SU-DHL-6 (cell line): ENCODE measurements around the gene FIBCD1.

ENCODE experiments used
- H2AFZ ChIP-seq: fragments of 200-600 bp; sonication (generic); 2 replicates; pipeline ENCODE4 v1.6.1; 2014; ENCODE audit warnings: low read depth, mild to moderate bottlenecking, moderate library complexity, mixed read lengths, antibody characterized with exemption, low read length; ENCODE audit not compliant: severe bottlenecking
- H3F3A ChIP-seq: fragments of 200-600 bp; shearing (Covaris generic); 2 replicates; pipeline ENCODE4 v1.6.0; 2016; ENCODE audit warnings: antibody characterized with exemption, mild to moderate bottlenecking; ENCODE audit not compliant: insufficient read depth
- H3K27ac ChIP-seq: fragments of 200-600 bp; sonication (generic); 2 replicates; pipeline ENCODE4 v1.5.1; 2016; ENCODE audit warnings: low read depth, mild to moderate bottlenecking, low read length, moderate library complexity, mixed read lengths
- H3K27me3 ChIP-seq: fragments of 200-600 bp; sonication (generic), shearing (Covaris generic); 2 replicates; pipeline ENCODE4 v1.6.0; 2014; ENCODE audit warnings: mild to moderate bottlenecking, low read length
- H3K36me3 ChIP-seq: fragments of 200-600 bp; sonication (generic); 2 replicates; pipeline ENCODE4 v1.6.1; 2014; ENCODE audit warnings: mild to moderate bottlenecking, low read length, mixed read lengths
- H3K4me2 ChIP-seq: fragments of 300-600, 200-600 bp; shearing (Covaris generic), sonication (generic); 2 replicates; pipeline ENCODE4 v1.6.0; 2014; ENCODE audit warnings: low read length, low read depth, mild to moderate bottlenecking; ENCODE audit not compliant: poor library complexity, severe bottlenecking
- H3K4me3 ChIP-seq: fragments of 200-600 bp; sonication (generic); 2 replicates; pipeline ENCODE4 v1.5.1; 2014; ENCODE audit warnings: antibody characterized with exemption, low read length, mild to moderate bottlenecking, mixed read lengths; ENCODE audit not compliant: insufficient read depth, poor library complexity, severe bottlenecking
- H3K79me2 ChIP-seq: fragments of 200-600 bp; sonication (generic); 2 replicates; pipeline ENCODE4 v1.6.1; 2014; ENCODE audit warnings: mild to moderate bottlenecking, low read length, moderate library complexity; ENCODE audit not compliant: insufficient read depth
- H3K9ac ChIP-seq: fragments of 200-600 bp; sonication (generic); 2 replicates; pipeline ENCODE4 v1.7.0; 2014; ENCODE audit warnings: mild to moderate bottlenecking, low read length
- H3K9me2 ChIP-seq: fragments of 200-600 bp; sonication (generic); replicated peaks from 2 replicates; pipeline ENCODE4 v1.6.1; 2014; ENCODE audit warnings: low read length; ENCODE audit not compliant: insufficient read depth
- H3K9me3 ChIP-seq: fragments of 200-600 bp; sonication (generic); 2 replicates; pipeline ENCODE4 v1.6.1; 2014; ENCODE audit warnings: low read length, mixed read lengths; ENCODE audit not compliant: insufficient read depth
- H4K20me1 ChIP-seq: fragments of 200-600 bp; sonication (generic); 2 replicates; pipeline ENCODE4 v1.6.1; 2014; ENCODE audit warnings: low read depth, mild to moderate bottlenecking, antibody characterized with exemption, low read length, moderate library complexity, mixed read lengths
- CTCF ChIP-seq: fragments of 200-600 bp; sonication (generic); IDR thresholded peaks from one replicate; pipeline ENCODE4 v1.5.1; 2017; ENCODE audit warnings: antibody characterized with exemption, mild to moderate bottlenecking, low read length, moderate library complexity; ENCODE audit not compliant: insufficient read depth, poor library complexity, severe bottlenecking
- EZH2phosphoT487 ChIP-seq: fragments of 200-600 bp; sonication (generic), shearing (Covaris generic); conservative IDR thresholded peaks from 2 replicates; pipeline ENCODE4 v1.6.1; 2018; ENCODE audit warnings: mild to moderate bottlenecking, antibody characterized with exemption, low read length, moderate library complexity, mixed read lengths

Gene FIBCD1

GRCh38 chr9:130987054-130987453, 48.0 kb upstream of the FIBCD1 start:
- no peaks in the 10 kb centered on the region for H3K79me2 ChIP-seq
- H3K9ac ChIP-seq = no peak overlapping the region
- no peaks in the 10 kb centered on the region for H3F3A ChIP-seq
- no peaks in the 10 kb centered on the region for H3K36me3 ChIP-seq
- no peaks in the 10 kb centered on the region for H3K27me3 ChIP-seq
- no peak overlapping the region for H3K4me2 ChIP-seq
- H4K20me1 ChIP-seq = no peaks in the 10 kb centered on the region
- H2AFZ ChIP-seq = no peak overlapping the region
- no peaks in the 10 kb centered on the region for H3K9me2 ChIP-seq
- no peak overlapping the region for H3K4me3 ChIP-seq
- no peak overlapping the region for H3K27ac ChIP-seq
- TF ChIP-seq EZH2phosphoT487 (no peak), CTCF (no peak)
- no peaks in the 10 kb centered on the region for H3K9me3 ChIP-seq

GRCh38 chr9:130986356-130986965, 47.4 kb upstream of the FIBCD1 start:
- no peaks in the 10 kb centered on the region for H3K9me2 ChIP-seq
- no peaks in the 10 kb centered on the region for H3F3A ChIP-seq
- no peak overlapping the region for H3K9ac ChIP-seq
- no peaks in the 10 kb centered on the region for H4K20me1 ChIP-seq
- H2AFZ ChIP-seq = no peak overlapping the region
- no peak overlapping the region for H3K4me2 ChIP-seq
- no peaks in the 10 kb centered on the region for H3K9me3 ChIP-seq
- H3K79me2 ChIP-seq = no peaks in the 10 kb centered on the region
- no peaks in the 10 kb centered on the region for H3K36me3 ChIP-seq
- no peaks in the 10 kb centered on the region for H3K27me3 ChIP-seq
- H3K4me3 ChIP-seq = no peak overlapping the region
- no peak for TF ChIP-seq EZH2phosphoT487
- H3K27ac ChIP-seq = no peak overlapping the region

GRCh38 chr9:130985606-130986162, 46.6 kb upstream of the FIBCD1 start:
- Histone ChIP-seq H3K36me3 (no peaks in the 10 kb centered on the region), H3K9ac (no peak overlapping the region), H4K20me1 (no peaks in the 10 kb centered on the region), H3K27ac (no peak overlapping the region), H3F3A (no peaks in the 10 kb centered on the region), H3K9me2 (no peaks in the 10 kb centered on the region), H2AFZ (no peak overlapping the region), H3K4me3 (no peak overlapping the region), H3K9me3 (no peaks in the 10 kb centered on the region), H3K4me2 (no peak overlapping the region), H3K79me2 (no peaks in the 10 kb centered on the region), H3K27me3 (no peaks in the 10 kb centered on the region)
- no peak for TF ChIP-seq EZH2phosphoT487
- no peak for TF ChIP-seq CTCF

GRCh38 chr9:130985029-130985428, 46.0 kb upstream of the FIBCD1 start:
- Histone ChIP-seq H3K36me3 (no peaks in the 10 kb centered on the region), H3K9ac (no peak overlapping the region), H2AFZ (no peak overlapping the region), H4K20me1 (no peaks in the 10 kb centered on the region), H3K4me3 (no peak overlapping the region), H3K27ac (no peak overlapping the region), H3K9me2 (no peaks in the 10 kb centered on the region), H3K79me2 (no peaks in the 10 kb centered on the region), H3K4me2 (no peak overlapping the region), H3F3A (no peaks in the 10 kb centered on the region), H3K27me3 (no peaks in the 10 kb centered on the region), H3K9me3 (no peaks in the 10 kb centered on the region)
- TF ChIP-seq CTCF (no peak), EZH2phosphoT487 (no peak)
